Amygdala (tissue), 56 donors: Measurements from ENCODE around the gene SP140L.
"Not testable (repeated sequence)": the region's sequence is repeated elsewhere in the genome, so short reads cannot be mapped to it uniquely, and the experiment has no call there.

Source experiments
- DNase-seq, 56 donors: peaks; one replicate each; lab custom pipeline; 2025; lab: John Stamatoyannopoulos, UW

SP140L gene

DNA sequence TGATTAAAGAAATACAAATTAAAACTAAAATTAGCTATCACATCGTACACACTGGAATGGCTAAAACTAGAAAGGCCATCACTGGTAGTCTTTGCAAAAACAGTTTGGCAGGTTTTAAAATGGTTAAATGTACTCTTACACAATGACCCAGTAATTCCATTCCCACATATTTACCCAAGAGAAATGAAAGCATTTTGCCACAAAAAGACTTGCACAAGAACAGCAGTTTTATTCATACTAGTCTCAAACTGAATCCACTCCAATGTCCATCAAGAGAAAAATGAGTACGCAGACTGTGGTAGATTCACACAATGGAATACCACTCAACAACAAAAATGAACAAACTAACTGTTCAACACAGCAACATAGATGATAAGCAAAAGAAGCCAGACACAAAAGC, 29.1 kb downstream of the SP140L start:
- DNase-seq, result no peak

DNA sequence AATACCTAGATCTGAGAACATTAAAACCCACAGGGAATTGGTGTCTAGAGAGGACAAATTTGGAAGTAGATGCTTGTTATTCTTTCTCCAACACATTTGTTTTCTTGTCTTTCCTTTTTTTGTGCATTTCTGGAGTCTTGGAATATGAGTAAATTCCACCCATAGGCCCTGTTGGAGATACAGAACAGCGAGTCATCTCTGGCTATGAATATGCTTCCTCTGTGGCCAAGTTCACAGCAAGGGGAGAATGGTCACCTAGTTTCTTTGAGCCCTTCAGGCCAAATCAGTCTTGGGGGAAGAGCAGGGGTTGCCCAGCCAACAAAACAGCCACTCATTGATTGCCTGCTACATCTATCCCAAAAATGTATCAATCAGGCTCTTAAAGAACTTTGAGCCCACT, 31.3 kb downstream of the SP140L start:
- DNase-seq, result no peak

- DNase-seq, result no peak
These were observed 33.0 kb downstream of the SP140L start for GRCh38 chr2:230360028-230360427.

DNA sequence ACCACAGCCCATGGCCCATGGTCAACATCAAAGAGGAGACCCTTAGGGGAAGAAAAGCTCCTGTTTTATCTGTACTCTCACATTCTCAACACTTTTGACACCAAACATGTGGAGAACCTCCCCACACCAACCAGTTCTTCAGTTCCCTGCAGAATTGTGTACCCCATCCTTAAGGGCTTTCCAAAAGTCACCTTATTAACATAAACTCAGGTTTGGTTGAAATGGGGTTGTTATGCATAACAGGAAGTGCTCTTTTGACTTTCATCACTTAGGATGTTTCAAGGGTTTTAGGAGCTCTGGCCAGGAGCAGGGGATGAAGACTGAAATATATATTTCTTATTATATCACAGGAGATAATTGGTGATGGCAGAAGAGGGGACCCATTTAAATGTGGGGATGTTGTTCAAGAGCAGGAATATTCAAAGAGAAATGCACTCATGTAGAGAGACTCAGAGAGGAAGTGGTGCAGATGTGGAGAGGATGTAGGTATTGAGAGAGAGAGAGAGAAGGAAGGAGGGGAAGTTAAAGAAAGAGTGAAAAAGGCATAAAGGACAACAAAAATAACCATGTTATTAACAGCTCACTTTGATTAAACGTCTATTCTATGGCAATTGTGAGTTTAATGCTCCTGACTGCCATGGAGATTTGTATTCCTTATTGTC, 35.2 kb downstream of the SP140L start:
- no peak for DNase-seq

DNA sequence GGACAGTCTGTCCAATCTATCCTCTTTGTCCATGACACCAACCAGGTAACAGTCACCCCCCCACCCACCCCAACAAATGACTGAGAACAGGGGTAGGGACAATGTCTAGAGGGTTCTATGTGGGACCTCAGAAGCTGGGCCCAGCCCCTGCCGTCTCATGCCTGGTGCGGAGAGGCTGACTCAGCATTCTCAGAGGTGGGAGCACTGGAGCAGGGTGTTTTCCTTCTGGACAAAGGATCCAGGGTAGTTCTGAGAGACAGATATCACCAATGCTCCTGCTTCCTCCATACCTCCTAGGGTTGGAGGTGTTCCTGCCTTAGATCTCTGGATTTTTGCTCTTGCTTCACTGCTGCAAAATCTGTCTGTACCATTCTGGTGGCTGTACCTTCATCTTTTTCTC, 55.1 kb downstream of the SP140L start:
- no peak for DNase-seq

DNA sequence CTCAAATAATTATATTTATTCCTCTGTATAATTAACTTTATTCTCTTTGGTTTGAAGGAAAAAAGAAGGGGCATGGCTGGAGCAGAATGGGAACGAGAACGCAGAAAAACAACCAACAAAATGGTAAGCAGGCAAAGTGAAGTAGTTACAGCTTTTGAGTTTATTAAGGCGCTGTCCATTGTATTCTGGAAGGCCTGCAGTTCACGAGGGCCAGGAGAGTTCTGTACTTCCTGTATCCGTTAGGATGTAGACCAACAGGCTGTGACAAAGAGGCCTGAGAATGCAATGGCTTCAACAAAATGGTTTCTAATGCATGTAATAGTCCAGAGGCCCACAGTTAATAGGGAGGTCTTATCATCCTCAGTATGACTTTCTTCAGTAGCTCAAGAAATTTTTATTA, 56.5 kb downstream of the SP140L start:
- DNase-seq, result no peak

- DNase-seq, result no peak
These were observed 58.0 kb downstream of the SP140L start for GRCh38 chr2:230384986-230385385.

- no peak for DNase-seq
These were observed 67.3 kb downstream of the SP140L start for GRCh38 chr2:230394301-230394700.

DNA sequence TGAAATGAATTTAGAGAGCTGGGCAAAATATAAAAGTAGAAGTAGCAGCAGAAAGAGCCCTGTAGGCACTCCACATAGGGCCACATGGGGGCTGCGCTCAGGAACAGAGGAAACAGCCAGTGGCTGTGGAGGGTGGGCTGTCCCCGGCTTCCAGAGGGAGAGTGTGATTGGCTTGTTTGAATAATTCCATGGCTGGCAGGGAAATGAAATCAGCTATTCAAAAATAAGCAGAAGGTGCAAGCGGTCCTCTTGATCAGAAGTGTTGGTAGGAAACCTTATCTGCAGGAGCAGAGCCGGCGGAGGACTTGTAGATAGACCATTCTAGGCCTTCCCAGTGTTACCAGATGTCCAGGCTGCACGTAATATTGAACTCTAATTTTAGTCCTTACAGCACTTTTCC, 71.7 kb downstream of the SP140L start:
- DNase-seq, result not testable (repeated sequence)

DNA sequence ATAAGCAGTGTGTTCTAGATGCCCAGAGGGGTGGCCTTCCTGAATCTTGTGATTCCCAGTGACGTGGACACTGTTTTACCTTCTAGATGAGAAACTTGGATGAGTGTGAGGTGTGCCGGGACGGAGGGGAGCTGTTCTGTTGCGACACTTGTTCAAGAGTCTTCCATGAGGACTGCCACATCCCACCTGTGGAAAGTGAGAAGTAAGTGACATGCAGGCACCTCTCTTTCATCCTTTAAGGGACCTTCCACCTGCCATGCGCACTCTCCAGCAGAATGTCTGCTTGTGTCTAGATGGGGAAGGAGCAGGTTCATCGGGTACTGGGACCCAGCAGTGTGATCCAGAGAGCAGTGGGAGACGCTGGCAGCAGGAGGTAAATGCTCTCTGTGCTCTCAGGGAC, 73.0 kb downstream of the SP140L start:
- no peak for DNase-seq

DNA sequence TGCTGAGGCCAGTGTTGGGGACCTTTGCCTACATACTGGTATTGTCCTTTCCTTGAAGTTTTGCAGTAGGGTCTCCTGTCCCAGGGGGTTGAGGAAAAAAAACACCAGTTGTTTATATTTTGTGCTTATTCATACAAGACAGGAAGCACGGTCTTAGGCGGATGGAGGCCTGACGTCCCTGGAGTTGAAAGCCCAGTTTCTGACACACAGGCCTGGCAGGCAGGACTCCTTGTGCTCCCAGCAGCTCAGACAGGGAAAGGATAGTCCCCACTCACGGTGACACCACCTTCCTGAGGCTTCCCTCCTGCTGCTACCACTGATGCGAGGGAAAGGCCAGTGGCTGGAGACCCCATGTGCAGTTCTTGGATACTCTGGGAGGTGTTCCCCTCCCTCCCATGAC, 73.5 kb downstream of the SP140L start:
- no peak for DNase-seq

GRCh38 chr2:230401026-230401425, 74.0 kb downstream of the SP140L start:
- DNase-seq, result not testable (repeated sequence)

GRCh38 chr2:230403746-230404145, 76.8 kb downstream of the SP140L start:
- no peak for DNase-seq

DNA sequence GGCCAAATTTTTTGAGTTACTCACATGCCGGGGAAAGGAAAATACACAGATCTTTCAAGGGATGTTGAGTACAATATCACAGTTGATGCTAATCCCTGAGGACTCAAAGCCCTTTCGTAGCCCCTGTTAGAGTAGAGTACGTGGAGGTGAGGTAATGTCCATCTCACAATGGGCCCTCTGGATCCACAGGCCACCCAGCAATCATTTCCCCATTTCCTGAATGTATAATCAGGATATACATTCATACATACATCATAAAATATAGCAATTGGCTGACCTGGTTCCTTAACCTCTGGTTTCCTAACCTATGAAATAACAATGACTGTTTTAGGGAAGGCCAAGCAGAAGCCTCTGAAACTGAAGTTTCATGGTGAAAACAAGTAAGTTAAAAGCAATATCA, 78.8 kb downstream of the SP140L start:
- DNase-seq, result no peak

GRCh38 chr2:230408244-230408842, 81.3 kb downstream of the SP140L start:
- no peak for DNase-seq

- not testable (repeated sequence) for DNase-seq
These were observed 82.3 kb downstream of the SP140L start for GRCh38 chr2:230409316-230409715.

GRCh38 chr2:230410263-230410662, 83.3 kb downstream of the SP140L start:
- no peak for DNase-seq

DNA sequence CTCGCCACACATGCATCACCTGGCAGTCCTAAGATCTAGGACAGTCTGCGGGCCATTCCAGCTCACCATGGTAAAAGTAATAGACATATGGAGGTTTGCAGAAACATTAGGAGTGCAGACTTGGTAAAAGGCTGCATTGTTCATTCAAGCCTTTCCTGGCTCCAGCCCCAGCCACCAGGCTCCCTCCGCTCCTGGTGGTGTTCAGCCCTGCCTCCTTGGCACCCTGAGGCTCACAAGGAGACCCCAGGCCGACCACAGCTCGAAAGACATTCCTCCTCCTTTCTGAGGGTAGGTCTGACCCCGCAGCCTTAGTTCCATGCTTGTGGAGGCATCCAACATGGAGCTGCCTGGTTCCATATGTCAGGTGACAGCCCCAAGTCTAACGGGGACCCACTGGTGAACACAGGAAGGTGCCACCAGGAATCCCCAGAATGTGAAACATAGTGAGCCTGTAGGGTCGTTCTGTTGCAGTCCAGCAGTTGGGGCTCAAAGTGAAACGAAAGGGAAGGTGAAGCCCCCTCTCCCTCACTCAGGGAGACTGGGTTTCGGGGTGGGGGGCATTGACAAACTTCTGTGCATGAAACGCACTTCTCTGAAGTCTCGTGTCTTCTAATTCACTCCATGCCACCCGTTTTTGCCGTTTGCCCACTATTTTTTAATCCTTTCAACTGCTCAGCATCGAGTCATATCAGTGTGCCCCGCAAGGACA, 84.0 kb downstream of the SP140L start:
- DNase-seq, result peak in 7 of 56 donors; percentile 4 to 21 (median 12)

- DNase-seq, result peak in 23 of 56 donors; percentile 10 to 61 (median 36)
These were observed 84.8 kb downstream of the SP140L start for GRCh38 chr2:230411570-230412370.

GRCh38 chr2:230412371-230412711, 85.3 kb downstream of the SP140L start:
- DNase-seq, result no peak

DNA sequence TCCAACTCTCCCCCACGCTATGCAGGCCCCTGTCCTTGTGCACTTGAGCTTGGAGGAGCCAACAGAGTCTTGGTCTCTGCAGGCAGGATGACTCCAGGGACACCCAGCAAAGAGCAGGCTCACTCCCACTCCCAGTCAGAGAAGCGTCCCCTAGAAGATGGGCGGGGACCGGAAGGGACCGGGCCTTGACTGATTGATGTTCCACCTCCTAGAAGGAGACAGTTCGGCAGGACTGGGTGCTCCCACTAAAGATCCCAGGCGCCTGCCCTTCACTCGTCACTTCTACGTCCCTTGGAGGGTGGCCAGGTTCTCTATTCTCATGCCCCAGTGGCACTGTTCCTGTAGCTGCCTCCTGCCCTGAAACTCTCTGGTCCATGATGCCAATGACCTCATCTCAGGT, 85.9 kb downstream of the SP140L start:
- DNase-seq, result no peak
